ENCODE measurements around the gene MLPH. TPM values are rescaled to one million over a fixed set of nuclear protein-coding genes. Genes with fewer than 3 reads are reported as not detected.

Gene MLPH
- total RNA-seq, 1 donor from 2014 or later = 423 TPM

- peaks cover 10% of the 10 kb centered on the region for H3K36me3 ChIP-seq
- no peak for ATAC-seq
- H3K27ac ChIP-seq = no peak overlapping the region
- no peaks in the 10 kb centered on the region for H3K9me3 ChIP-seq
- peaks cover 37% of the 10 kb centered on the region for H3K4me1 ChIP-seq
- no peak for TF ChIP-seq CTCF (IDR thresholded peaks at IDR 0.05)
- no peak overlapping the region for H3K4me3 ChIP-seq
- intact Hi-C loops (cut with DNase I) = no loop called here
- peak; percentile 52 for DNase-seq
- H3K27me3 ChIP-seq = no peaks in the 10 kb centered on the region
These were observed 18.3 kb downstream of the MLPH start for GRCh38 chr2:237505188-237505939.

- ATAC-seq (no peak), DNase-seq (no peak)
- no peak for TF ChIP-seq CTCF (IDR thresholded peaks at IDR 0.05)
- intact Hi-C loops (cut with DNase I) = no loop called here
- Histone ChIP-seq H3K27ac (no peak overlapping the region), H3K4me1 (peaks cover 41% of the 10 kb centered on the region), H3K4me3 (no peak overlapping the region), H3K36me3 (peaks cover 23% of the 10 kb centered on the region), H3K27me3 (no peaks in the 10 kb centered on the region), H3K9me3 (no peaks in the 10 kb centered on the region)
These were observed 20.5 kb downstream of the MLPH start for GRCh38 chr2:237507512-237507911.

- no peaks in the 10 kb centered on the region for H3K9me3 ChIP-seq
- H3K4me1 ChIP-seq = peaks cover 48% of the 10 kb centered on the region
- H3K4me3 ChIP-seq = no peak overlapping the region
- peak overlapping the region; percentile 20 for H3K27ac ChIP-seq
- TF ChIP-seq CTCF (IDR thresholded peaks at IDR 0.05) = no peak
- DNase-seq = no peak
- no peaks in the 10 kb centered on the region for H3K27me3 ChIP-seq
- no peak for ATAC-seq
- intact Hi-C loops (cut with DNase I) = no loop called here
- H3K36me3 ChIP-seq = peaks cover 24% of the 10 kb centered on the region
These were observed 21.3 kb downstream of the MLPH start for GRCh38 chr2:237508361-237508760.

GRCh38 chr2:237509151-237509550 lies 22.1 kb downstream of the MLPH start:
- ATAC-seq (peak; percentile 35), DNase-seq (no peak)
- Histone ChIP-seq H3K4me3 (no peak overlapping the region), H3K9me3 (no peaks in the 10 kb centered on the region), H3K4me1 (peaks cover 48% of the 10 kb centered on the region), H3K36me3 (peaks cover 25% of the 10 kb centered on the region), H3K27ac (peak overlapping the region; percentile 7), H3K27me3 (no peaks in the 10 kb centered on the region)
- intact Hi-C loops (cut with DNase I) = no loop called here
- TF ChIP-seq CTCF (IDR thresholded peaks at IDR 0.05) = no peak

- intact Hi-C loops (cut with DNase I) = no loop called here
- H3K4me1 ChIP-seq = peaks cover 48% of the 10 kb centered on the region
- no peak for DNase-seq
- TF ChIP-seq CTCF (IDR thresholded peaks at IDR 0.05) = no peak
- no peak for ATAC-seq
- H3K27ac ChIP-seq = peak overlapping the region; percentile 36
- peaks cover 33% of the 10 kb centered on the region for H3K36me3 ChIP-seq
- no peaks in the 10 kb centered on the region for H3K9me3 ChIP-seq
- no peaks in the 10 kb centered on the region for H3K27me3 ChIP-seq
- H3K4me3 ChIP-seq = no peak overlapping the region
These were observed 22.9 kb downstream of the MLPH start for GRCh38 chr2:237509905-237510304.
